ENCODE results near the gene ADAP1.

DNA sequence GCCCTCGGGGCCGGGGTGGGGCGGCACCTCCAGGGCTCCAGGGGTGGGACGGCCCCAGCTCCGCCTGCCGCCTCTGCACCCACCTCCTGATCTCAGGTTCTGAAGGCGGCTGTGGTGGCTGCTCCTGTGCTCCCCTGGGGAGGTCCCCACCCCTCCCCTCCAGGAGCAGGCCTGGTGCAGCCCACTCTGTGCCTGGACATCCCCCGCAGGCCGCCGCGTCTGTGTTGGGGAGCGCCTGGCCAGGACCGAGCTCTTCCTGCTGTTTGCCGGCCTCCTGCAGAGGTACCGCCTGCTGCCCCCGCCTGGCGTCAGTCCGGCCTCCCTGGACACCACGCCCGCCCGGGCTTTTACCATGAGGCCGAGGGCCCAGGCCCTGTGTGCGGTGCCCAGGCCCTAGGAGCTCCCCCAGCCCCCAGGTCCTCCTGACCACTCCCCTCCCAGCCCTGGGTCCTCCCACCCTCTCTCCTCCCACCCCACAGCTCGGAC is 34.0 kb upstream of the ADAP1 start:
- TF ChIP-seq CTCF (IDR thresholded peaks at IDR 0.05) (no peak), POLR2A (IDR thresholded peaks at IDR 0.05) (no peak)
